ENCODE results near the gene PVRIG.

GRCh38 chr7:100198266-100198665, 21.5 kb upstream of the PVRIG start:
- no peak for TF ChIP-seq CTCF (conservative IDR thresholded peaks at IDR 0.05; ENCODE audit: low read length)
- no peak for TF ChIP-seq EZH2phosphoT487 (IDR thresholded peaks at IDR 0.05; ENCODE audit: borderline replicate concordance, low read depth, low read length)

Data from OCI-LY7 (cell line).